ENCODE measurements around the gene DTNBP1.

Gene DTNBP1

GRCh38 chr6:15602154-15602553, 60.7 kb downstream of the DTNBP1 start:
- ATAC-seq (replicated peaks) (no peak), DNase-seq (no peak)
- no peak overlapping the region for H3K4me3 Mint-ChIP-seq
- no peaks in the 10 kb centered on the region for H3K27me3 Mint-ChIP-seq
- peak overlapping the region; percentile 49 for H3K27ac Mint-ChIP-seq
- H3K9me3 Mint-ChIP-seq, result no peaks in the 10 kb centered on the region
- H3K4me1 Mint-ChIP-seq, result peaks cover 16 to 29% of the 10 kb centered on the region in 2 donors
- peaks cover 27% of the 10 kb centered on the region in 2 donors for H3K36me3 Mint-ChIP-seq

DNA sequence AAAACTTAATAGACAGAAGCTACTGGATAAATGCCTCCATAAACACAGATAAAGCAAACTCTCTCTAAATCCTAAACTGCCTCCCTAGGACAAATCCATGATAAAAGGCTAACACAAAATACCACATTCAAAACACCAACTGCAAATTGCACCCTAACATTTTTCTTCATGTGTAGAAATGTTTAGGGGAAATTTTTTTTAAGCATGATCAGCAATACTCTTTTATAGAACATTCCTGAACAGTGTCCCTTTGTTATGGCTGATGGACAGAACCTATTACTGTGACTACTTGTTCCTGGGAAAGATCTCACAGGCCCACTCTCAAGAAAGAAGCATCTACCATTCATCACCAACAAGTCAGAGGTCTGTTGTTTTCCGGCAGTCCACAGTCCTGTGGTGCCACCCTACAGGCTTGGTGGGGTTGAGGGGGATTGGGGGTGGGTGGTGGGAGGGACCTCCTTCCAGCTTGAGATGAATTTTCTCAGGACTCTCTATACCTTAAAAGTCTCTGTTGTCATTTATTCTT, 64.5 kb downstream of the DTNBP1 start:
- H3K4me3 Mint-ChIP-seq, result no peak overlapping the region
- no peak overlapping the region for H3K27ac Mint-ChIP-seq

GRCh38 chr6:15596186-15596896, 66.5 kb downstream of the DTNBP1 start:
- Mint-ChIP-seq H3K4me3 (no peak overlapping the region), H3K9me3 (no peaks in the 10 kb centered on the region), H3K27me3 (no peaks in the 10 kb centered on the region), H3K4me1 (peaks cover 27 to 53% of the 10 kb centered on the region in 2 donors), H3K36me3 (peaks cover 24 to 41% of the 10 kb centered on the region in 2 donors), H3K27ac (no peak overlapping the region)
- ATAC-seq (replicated peaks), result no peak
- no peak for DNase-seq

More for the DNA sequence above, 64.5 kb downstream of the DTNBP1 start:
- H3K36me3 Mint-ChIP-seq, result peaks cover 28 to 34% of the 10 kb centered on the region in 2 donors
- H3K4me1 Mint-ChIP-seq, result peaks cover 25 to 43% of the 10 kb centered on the region in 2 donors
- ATAC-seq (replicated peaks) (no peak), DNase-seq (no peak)
- H3K9me3 Mint-ChIP-seq, result no peaks in the 10 kb centered on the region
- H3K27me3 Mint-ChIP-seq, result no peaks in the 10 kb centered on the region

DNA sequence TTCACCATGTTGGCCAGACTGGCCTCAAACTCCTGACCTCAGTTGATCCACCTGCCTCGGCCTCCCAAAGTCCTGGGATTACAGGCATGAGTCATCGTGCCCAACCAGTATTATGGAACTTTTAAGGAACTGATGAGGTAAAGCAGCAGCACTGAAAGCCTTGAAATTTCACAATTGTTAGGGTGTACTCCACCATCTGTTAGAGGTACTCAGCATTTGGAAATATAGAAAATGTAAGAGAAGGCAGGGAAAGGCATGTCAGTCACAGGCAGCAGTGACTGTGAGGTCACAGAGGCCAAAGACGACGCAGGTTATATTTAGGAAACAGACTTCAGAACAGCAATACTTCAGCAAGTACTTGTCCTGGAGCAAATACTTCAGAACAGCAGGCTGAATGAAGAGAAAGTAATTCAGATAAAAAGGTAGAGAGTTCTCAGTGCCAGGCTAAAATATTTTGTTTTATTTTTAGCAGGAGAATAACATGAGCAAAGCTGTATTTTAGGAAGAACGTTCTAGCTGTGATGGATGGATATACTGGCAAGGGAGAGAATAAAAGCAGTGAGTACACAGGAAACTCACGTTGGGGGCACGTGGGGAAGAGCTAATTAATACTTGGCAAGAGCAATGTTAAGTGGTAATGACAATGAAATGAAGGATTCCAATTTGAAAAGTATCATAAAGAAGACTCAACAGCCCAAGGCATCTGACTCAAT, 67.2 kb downstream of the DTNBP1 start:
- Mint-ChIP-seq H3K36me3 (peaks cover 21 to 38% of the 10 kb centered on the region in 2 donors), H3K27ac (no peak overlapping the region), H3K4me3 (no peak overlapping the region), H3K4me1 (peaks cover 24 to 50% of the 10 kb centered on the region in 2 donors), H3K27me3 (no peaks in the 10 kb centered on the region), H3K9me3 (no peaks in the 10 kb centered on the region)
- ATAC-seq (replicated peaks) (no peak), DNase-seq (no peak)

- DNase-seq (no peak), ATAC-seq (replicated peaks) (no peak)
- Mint-ChIP-seq H3K27ac (no peak overlapping the region), H3K27me3 (no peaks in the 10 kb centered on the region), H3K36me3 (peaks cover 23 to 38% of the 10 kb centered on the region in 2 donors), H3K4me3 (no peak overlapping the region), H3K9me3 (no peaks in the 10 kb centered on the region), H3K4me1 (peaks cover 19 to 49% of the 10 kb centered on the region in 2 donors)
Observed at GRCh38 chr6:15594512-15595259, 68.1 kb downstream of the DTNBP1 start.

- Mint-ChIP-seq H3K4me3 (no peak overlapping the region), H3K27ac (no peak overlapping the region), H3K9me3 (no peaks in the 10 kb centered on the region), H3K4me1 (peaks cover 27 to 53% of the 10 kb centered on the region in 2 donors), H3K36me3 (peaks cover 27 to 46% of the 10 kb centered on the region in 2 donors), H3K27me3 (no peaks in the 10 kb centered on the region)
- no peak for ATAC-seq (replicated peaks)
- no peak for DNase-seq
Observed at GRCh38 chr6:15593798-15594197, 69.0 kb downstream of the DTNBP1 start.

DNA sequence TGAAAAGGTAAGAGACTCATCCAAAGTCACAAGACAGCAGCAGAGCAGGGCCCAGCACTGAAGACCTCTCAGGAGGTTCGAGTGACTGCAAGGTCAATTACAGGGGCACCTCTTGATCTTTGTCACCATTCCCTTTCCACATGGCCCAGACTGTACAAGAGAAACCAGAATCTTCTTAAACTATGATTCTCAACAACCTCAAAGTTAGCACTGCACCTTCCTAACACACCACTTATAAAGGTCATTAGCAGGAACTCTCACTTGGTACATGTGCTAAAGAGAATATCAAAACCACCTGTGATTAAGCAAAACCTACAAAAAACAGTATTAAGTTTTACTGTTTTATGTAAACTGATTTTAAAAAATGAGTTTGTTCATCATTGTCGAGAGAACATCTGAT, 70.2 kb downstream of the DTNBP1 start:
- no peaks in the 10 kb centered on the region for H3K9me3 Mint-ChIP-seq
- H3K27ac Mint-ChIP-seq, result no peak overlapping the region
- H3K4me3 Mint-ChIP-seq, result no peak overlapping the region
- no peak for DNase-seq
- no peaks in the 10 kb centered on the region for H3K27me3 Mint-ChIP-seq
- ATAC-seq (replicated peaks), result no peak
- peaks cover 28 to 53% of the 10 kb centered on the region in 2 donors for H3K4me1 Mint-ChIP-seq
- peaks cover 25 to 54% of the 10 kb centered on the region in 2 donors for H3K36me3 Mint-ChIP-seq

DNA sequence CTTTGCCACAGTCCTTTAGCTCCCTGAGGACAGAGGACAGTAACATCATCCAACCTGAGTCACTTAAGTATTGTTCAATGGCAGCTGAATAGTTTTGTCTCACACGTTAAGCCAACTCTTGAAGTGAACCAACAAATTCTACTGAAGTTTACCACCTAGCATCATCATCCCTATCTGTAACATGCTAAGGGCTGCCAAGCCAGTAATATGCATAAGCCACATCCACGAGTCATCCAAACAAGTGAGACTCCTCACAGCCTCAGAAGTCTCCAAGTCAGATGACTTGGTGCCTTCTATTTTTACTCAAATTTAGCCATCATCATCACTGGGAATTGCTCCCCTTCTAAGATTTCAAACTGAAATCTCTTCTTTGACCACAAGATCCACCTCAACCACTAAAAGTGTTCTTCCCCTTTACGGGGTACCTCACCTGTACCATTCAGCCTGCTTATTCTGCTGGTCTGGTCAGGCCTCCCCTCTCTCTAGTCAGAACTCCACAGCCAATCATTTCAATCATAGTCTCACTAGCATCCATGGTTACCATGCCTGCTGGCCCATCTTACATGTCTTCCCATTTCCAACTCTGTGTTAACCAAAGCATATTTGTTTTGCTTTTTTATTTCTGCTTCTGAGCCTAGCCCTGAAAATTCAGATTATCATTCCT, 73.7 kb downstream of the DTNBP1 start:
- Mint-ChIP-seq H3K36me3 (peaks cover 12 to 39% of the 10 kb centered on the region in 2 donors), H3K9me3 (no peaks in the 10 kb centered on the region), H3K27me3 (no peaks in the 10 kb centered on the region), H3K4me3 (no peak overlapping the region), H3K4me1 (peaks cover 23 to 39% of the 10 kb centered on the region in 2 donors), H3K27ac (peak overlapping the region; percentile 33)
- no peak for DNase-seq
- peak; percentile 67 to 69 for ATAC-seq (replicated peaks)

- H3K9me3 Mint-ChIP-seq, result no peaks in the 10 kb centered on the region
- H3K4me1 Mint-ChIP-seq, result peaks cover 22 to 29% of the 10 kb centered on the region in 2 donors
- H3K36me3 Mint-ChIP-seq, result peaks cover 12 to 32% of the 10 kb centered on the region in 2 donors
- H3K4me3 Mint-ChIP-seq, result no peak overlapping the region
- DNase-seq (no peak), ATAC-seq (replicated peaks) (peak; percentile 60 to 66)
- H3K27ac Mint-ChIP-seq, result no peak overlapping the region
- H3K27me3 Mint-ChIP-seq, result no peaks in the 10 kb centered on the region
Observed at GRCh38 chr6:15586503-15586902, 76.3 kb downstream of the DTNBP1 start.

DNA sequence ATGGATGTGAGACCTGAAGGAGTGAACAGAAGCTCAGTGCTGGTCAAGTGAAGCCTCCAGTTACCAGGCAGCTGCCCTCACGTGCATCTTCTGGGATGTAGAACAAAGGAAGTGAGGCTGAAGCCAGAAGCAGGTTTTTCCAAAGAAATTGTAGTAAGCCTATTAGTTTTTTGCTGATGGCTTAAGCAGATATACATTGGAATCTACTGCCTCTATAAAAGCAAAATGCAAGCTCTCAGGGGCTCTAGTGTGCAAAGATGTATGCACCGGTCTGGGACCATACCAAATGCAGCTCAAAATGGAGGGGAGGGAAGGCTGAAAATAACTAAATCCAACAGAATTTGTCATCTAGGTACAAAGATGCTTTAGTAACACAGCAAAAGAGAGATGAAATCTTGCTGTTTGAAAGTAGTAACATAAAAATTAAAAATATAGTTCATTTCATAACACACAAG, 77.0 kb downstream of the DTNBP1 start:
- H3K36me3 Mint-ChIP-seq, result peaks cover 12 to 34% of the 10 kb centered on the region in 2 donors
- H3K9me3 Mint-ChIP-seq, result no peaks in the 10 kb centered on the region
- ATAC-seq (replicated peaks) (no peak), DNase-seq (no peak)
- H3K4me3 Mint-ChIP-seq, result no peak overlapping the region
- H3K27me3 Mint-ChIP-seq, result no peaks in the 10 kb centered on the region
- H3K27ac Mint-ChIP-seq, result no peak overlapping the region
- H3K4me1 Mint-ChIP-seq, result peaks cover 23 to 29% of the 10 kb centered on the region in 2 donors

DNA sequence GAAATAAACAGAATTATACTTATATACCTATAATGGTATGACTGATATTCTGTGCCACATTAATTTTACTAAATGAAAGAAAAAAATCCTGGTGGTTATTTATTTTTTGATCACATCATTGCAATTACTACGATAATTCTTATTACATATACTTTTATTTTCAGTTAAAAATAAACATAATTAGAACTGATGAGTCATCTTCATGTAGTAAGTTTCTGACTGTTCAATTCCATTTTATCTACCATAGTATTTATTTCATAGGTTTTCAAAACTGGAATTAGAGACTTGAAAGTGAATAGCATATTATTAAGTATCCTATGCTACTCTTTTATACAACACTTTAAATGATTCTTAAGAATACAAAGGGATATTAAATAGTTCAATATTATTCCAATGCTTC, 80.3 kb downstream of the DTNBP1 start:
- peaks cover 25 to 31% of the 10 kb centered on the region in 2 donors for H3K4me1 Mint-ChIP-seq
- H3K4me3 Mint-ChIP-seq, result no peak overlapping the region
- peaks cover 10 to 27% of the 10 kb centered on the region in 2 donors for H3K36me3 Mint-ChIP-seq
- ATAC-seq (replicated peaks) (no peak), DNase-seq (no peak)
- no peak overlapping the region for H3K27ac Mint-ChIP-seq
- H3K9me3 Mint-ChIP-seq, result peaks cover 0 to 3% of the 10 kb centered on the region in 2 donors
- H3K27me3 Mint-ChIP-seq, result no peaks in the 10 kb centered on the region

- H3K27me3 Mint-ChIP-seq, result no peaks in the 10 kb centered on the region
- H3K4me1 Mint-ChIP-seq, result peaks cover 27 to 34% of the 10 kb centered on the region in 2 donors
- H3K36me3 Mint-ChIP-seq, result peaks cover 9 to 31% of the 10 kb centered on the region in 2 donors
- no peak overlapping the region for H3K27ac Mint-ChIP-seq
- no peak overlapping the region for H3K4me3 Mint-ChIP-seq
- H3K9me3 Mint-ChIP-seq, result peaks cover 0 to 3% of the 10 kb centered on the region in 2 donors
- DNase-seq (no peak), ATAC-seq (replicated peaks) (no peak)
Observed at GRCh38 chr6:15581751-15582150, 81.1 kb downstream of the DTNBP1 start.

DNA sequence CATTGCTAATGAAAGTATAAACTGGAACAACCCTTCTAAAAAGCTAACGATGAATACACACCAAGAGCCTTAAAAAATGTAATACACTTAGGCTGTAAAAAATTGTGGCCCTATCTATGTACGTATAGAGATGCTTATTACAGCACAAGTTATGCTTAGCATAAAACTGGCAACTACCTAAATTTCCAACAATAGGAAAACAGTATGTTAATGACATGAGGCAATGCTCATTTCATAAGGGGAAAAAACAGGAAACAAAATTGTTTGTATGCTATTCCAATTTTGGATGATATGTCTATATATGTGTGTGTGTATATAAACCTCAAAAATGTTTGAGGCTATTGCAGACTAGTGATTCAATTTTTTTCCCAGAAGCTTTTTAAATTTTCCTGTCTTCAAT, 82.5 kb downstream of the DTNBP1 start:
- DNase-seq, result no peak
- Mint-ChIP-seq H3K4me1 (peaks cover 23 to 36% of the 10 kb centered on the region in 2 donors), H3K9me3 (peaks cover 0 to 3% of the 10 kb centered on the region in 2 donors), H3K4me3 (no peak overlapping the region), H3K27ac (no peak overlapping the region), H3K36me3 (peaks cover 12 to 30% of the 10 kb centered on the region in 2 donors), H3K27me3 (no peaks in the 10 kb centered on the region)
- no peak for ATAC-seq (replicated peaks)
